ENCODE results near the gene SMIM21.

DNA sequence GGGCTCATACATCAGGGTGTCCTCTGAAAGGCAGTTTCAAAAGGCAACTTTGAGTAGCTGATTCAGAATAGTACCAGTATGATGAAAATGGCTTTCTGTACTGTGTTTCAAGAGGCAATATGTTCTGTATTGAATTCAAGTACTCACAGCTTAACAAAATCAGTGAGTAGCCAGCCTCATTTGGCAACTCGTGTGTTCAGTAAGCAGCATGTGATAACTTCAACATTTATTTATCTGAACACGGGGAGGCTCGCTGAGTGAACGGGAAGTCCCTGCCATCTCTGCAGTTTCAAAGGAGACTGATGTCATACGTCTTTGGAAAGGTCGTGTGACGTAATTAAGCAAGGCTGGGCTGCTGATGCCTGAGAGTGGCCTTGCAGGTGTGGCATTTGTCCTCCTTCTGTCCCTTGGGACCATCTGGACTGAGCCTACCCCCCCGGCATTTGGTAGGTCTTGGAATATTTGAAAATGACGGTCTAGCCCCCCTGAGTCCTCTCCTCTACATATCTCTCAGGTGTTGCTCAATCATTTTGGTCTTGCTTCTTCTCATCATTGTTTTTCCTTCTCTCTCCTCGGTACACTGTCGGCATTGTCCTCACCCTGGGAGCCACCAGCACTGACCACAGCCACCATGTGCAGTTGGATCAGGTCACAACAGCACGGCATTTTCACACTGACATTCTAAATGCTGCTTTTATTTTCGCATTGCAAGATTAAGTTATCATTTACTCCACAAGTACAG is 62.8 kb downstream of the SMIM21 start:
- TF ChIP-seq, protein P1, sequence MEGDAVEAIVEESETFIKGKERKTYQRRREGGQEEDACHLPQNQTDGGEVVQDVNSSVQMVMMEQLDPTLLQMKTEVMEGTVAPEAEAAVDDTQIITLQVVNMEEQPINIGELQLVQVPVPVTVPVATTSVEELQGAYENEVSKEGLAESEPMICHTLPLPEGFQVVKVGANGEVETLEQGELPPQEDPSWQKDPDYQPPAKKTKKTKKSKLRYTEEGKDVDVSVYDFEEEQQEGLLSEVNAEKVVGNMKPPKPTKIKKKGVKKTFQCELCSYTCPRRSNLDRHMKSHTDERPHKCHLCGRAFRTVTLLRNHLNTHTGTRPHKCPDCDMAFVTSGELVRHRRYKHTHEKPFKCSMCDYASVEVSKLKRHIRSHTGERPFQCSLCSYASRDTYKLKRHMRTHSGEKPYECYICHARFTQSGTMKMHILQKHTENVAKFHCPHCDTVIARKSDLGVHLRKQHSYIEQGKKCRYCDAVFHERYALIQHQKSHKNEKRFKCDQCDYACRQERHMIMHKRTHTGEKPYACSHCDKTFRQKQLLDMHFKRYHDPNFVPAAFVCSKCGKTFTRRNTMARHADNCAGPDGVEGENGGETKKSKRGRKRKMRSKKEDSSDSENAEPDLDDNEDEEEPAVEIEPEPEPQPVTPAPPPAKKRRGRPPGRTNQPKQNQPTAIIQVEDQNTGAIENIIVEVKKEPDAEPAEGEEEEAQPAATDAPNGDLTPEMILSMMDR (IDR thresholded peaks at IDR 0.05) = no peak
- TF ChIP-seq POLR2A (IDR thresholded peaks at IDR 0.05) = no peak
